Measurements from ENCODE around the gene VCL. TPM values are rescaled to one million over a fixed set of nuclear protein-coding genes. Genes with fewer than 3 reads are reported as not detected.

VCL gene
- total and polyA plus RNA-seq, 2 of the 8 experiments (the other 6 are each of a cell fraction or from before 2014, with no cell fraction given) = 119 to 377 TPM

DNA sequence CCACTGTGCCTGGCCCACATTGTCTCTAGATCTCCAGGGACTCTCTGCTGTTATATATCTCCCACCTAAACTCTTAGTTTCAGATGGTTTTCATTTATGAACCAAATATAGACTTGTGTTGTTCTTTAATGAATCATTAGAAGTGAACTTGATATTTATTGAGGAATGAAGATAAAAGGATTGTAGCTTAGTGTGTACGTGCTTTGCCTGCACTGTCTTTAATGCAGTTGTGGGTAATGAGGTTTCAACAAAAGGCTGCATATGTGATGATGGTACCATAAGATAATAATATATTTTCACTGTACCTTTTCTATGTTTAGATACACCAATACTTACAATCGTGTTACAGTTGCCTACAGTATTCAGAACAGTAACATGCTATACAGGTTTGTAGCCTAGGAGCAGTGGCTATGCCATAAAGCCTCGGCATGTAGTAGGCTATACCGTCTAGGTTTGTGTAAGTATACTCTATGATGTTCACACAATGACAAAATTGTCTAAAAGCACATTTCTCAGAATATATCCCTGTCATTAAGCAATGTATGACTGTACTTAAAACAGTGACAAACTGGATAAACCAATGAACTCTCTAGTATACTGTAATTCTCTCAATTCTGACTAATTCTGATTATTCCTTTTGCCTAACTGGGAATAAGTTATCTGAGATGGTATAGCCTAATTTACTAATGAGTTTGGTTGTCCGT, 25.2 kb downstream of the VCL start:
- ChIA-PET CTCF (ENCODE audit: partially characterized antibody) (interaction anchor here (1.0 to 2.4 kb wide), 3 partner anchors 12 to 133 kb away, joined by 3 to 5 read pairs (median 3); no protein-coding TSS in a partner anchor), POLR2A (ENCODE audit: partially characterized antibody) (interaction anchor here (0.8 to 10.2 kb wide), 4 partner anchors 10 to 58 kb away, joined by 3 to 117 read pairs (median 5); partner anchors contain the start of gene VCL)
- Histone ChIP-seq H3K14ac (ENCODE audit: insufficient read length) (no peak overlapping the region), H2BK5ac (ENCODE audit: low read depth, low read length) (no peak overlapping the region), H4K8ac (ENCODE audit: extremely low read depth, insufficient read depth, low read length) (no peak overlapping the region), H4K20me1 (replicated peaks in 1 of 2; ENCODE audit: control insufficient read depth in 1 of 2, insufficient read depth in 2 of 2, low read length in 2 of 2) (peaks cover 0 to 7% of the 10 kb centered on the region in 2 experiments), H3K79me2 (ENCODE audit: control insufficient read depth in 1 of 2, insufficient read depth in 2 of 2, low read length in 2 of 2) (peaks cover 3 to 95% of the 10 kb centered on the region in 2 experiments), H2AK5ac (ENCODE audit: low read depth, low read length) (no peak overlapping the region), H3K4me1 (replicated peaks in 1 of 4; ENCODE audit: control insufficient read depth in 3 of 4, insufficient read depth in 4 of 4, low read length in 3 of 4) (peaks cover 0 to 10% (median 3%) of the 10 kb centered on the region in 4 experiments; a peak in 4 of 7 replicates), H3K23ac (ENCODE audit: insufficient read length) (no peak overlapping the region), H2BK15ac (ENCODE audit: low read length) (no peak overlapping the region), H3K9ac (replicated peaks in 1 of 4; ENCODE audit: extremely low read depth in 1 of 4, low read depth in 3 of 4, low read length in 3 of 4) (no peak overlapping the region), H3K27me3 (replicated peaks in 1 of 4; ENCODE audit: control insufficient read depth in 3 of 4, extremely low read depth in 1 of 4, insufficient read depth in 3 of 4, low read length in 3 of 4) (no peaks in the 10 kb centered on the region), H3K27ac (ENCODE audit: low read depth, low read length) (no peak overlapping the region), H3K56ac (replicated peaks; ENCODE audit: insufficient read length, low read depth, low read length) (no peak overlapping the region), H4K91ac (replicated peaks; ENCODE audit: insufficient read length, low read length) (no peak overlapping the region), H2BK120ac (replicated peaks; ENCODE audit: low read depth, low read length) (no peak overlapping the region), H3K4ac (replicated peaks; ENCODE audit: insufficient read length, low read depth, low read length) (no peak overlapping the region), H3K36me3 (ENCODE audit: control insufficient read depth in 2 of 4, insufficient read depth in 4 of 4, low read length in 3 of 4) (peaks cover 0 to 3% (median 0%) of the 10 kb centered on the region in 4 experiments; a peak in 2 of 8 replicates), H3K23me2 (ENCODE audit: low read depth, low read length) (no peaks in the 10 kb centered on the region), H3K4me3 (ENCODE audit: extremely low read depth in 1 of 4, insufficient read depth in 2 of 4, low read depth in 3 of 4, low read length in 4 of 4) (no peak overlapping the region), H3K79me1 (ENCODE audit: low read depth, low read length) (no peaks in the 10 kb centered on the region; the same call in 1 of the 2 replicates), H4K5ac (ENCODE audit: insufficient read length, low read depth, low read length) (no peak overlapping the region), H2AFZ (ENCODE audit: low read length) (no peak overlapping the region), H2BK20ac (ENCODE audit: low read length) (no peak overlapping the region), H3K9me3 (ENCODE audit: insufficient read depth in 2 of 2, low read depth in 1 of 2, low read length in 1 of 2) (no peaks in the 10 kb centered on the region), H3K4me2 (ENCODE audit: insufficient read depth in 1 of 2, low read depth in 2 of 2, low read length in 2 of 2) (no peak overlapping the region), H2BK12ac (ENCODE audit: low read depth, low read length) (no peak overlapping the region), H3K18ac (ENCODE audit: extremely low read depth, low read length) (no peak overlapping the region)
- no peak for DNase-seq (ENCODE audit: low read depth in 1 of 2, low spot score in 2 of 2)
- TF ChIP-seq HDAC6 (IDR thresholded peaks at IDR 0.05; ENCODE audit: low read depth, low read length) (no peak), JUND (IDR thresholded peaks at IDR 0.05; ENCODE audit: low read length) (no peak), BRCA1 (IDR thresholded peaks at IDR 0.05; ENCODE audit: low read depth, low read length) (no peak), POLR2AphosphoS5 (IDR thresholded peaks at IDR 0.05; ENCODE audit: low read depth, low read length) (peak; percentile 32; the same call in 1 of the 2 replicates)
- FAIRE-seq = no peak
- WGBS, 2 experiments (ENCODE audit: extremely low coverage in 1 of 2, insufficient coverage in 1 of 2, insufficient read length in 1 of 2, insufficient replicate concordance in 2 of 2, low coverage in 1 of 2, low lambda C conversion rate in 2 of 2, missing lambda C conversion rate in 1 of 2) = 85% methylated on average over 5 of the region's 5 CpGs; no CpG with 5 or more reads in 1 of the 2 experiments

Measured in H1 (cell line).